T47D (cell line): ENCODE data around the gene CCDC134.

ENCODE experiments used
- DNase-seq, 2 experiments: peaks; one replicate each; pipeline versions ENCODE4 v3.0.0 to v3.0.0-alpha.2; 2011 to 2012; ENCODE audit warnings: low read depth in 1 of 2, low spot score in 1 of 2
- JUND ChIP-seq: IDR thresholded peaks from 2 replicates; pipeline ENCODE4 v1.6.1; 2012; ENCODE audit warnings: low read depth
- in situ Hi-C: cut with HindIII; loops from 2 replicates; pipeline ENCODE4 v1.10.0; 2016; ENCODE audit warnings: low sequenced_read_pairs, low pct_unique_long_range_greater_than_20kb

CCDC134 gene

GRCh38 chr22:41820447-41820846, 20.0 kb downstream of the CCDC134 start:
- in situ Hi-C loops = no loop called here
- TF ChIP-seq JUND = no peak

GRCh38 chr22:41821471-41822316, 21.2 kb downstream of the CCDC134 start:
- DNase-seq = no peak
- in situ Hi-C loops = no loop called here
- no peak for TF ChIP-seq JUND

More at GRCh38 chr22:41820447-41820846, 20.0 kb downstream of the CCDC134 start:
- DNase-seq = no peak

GRCh38 chr22:41822317-41823057, 22.0 kb downstream of the CCDC134 start:
- in situ Hi-C loops = no loop called here
- TF ChIP-seq JUND = no peak
- peak in 1 of 2 experiments; percentile 58 for DNase-seq

- no peak for DNase-seq
- no peak for TF ChIP-seq JUND
- in situ Hi-C loops = no loop called here
These were observed 23.3 kb downstream of the CCDC134 start for GRCh38 chr22:41823797-41824196.

DNA sequence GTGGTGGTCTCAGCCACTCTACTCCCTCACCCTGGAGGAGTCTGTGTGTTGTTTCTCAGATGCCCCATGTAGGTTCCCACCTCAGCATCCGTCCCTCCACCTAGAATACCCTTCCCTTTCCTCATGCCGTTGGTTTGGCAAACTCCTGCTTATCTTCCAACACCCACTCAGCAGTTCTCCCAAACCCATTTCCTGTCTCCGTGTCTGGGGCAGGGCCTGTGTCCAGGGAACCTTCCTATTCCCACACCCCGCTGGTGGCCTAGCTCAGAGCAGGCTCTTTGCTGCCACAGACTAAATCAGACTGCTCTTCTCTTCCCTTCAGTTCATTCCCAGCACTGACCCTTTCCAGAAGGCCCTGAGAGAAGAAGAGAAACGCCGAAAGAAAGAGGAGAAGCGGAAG, 24.9 kb downstream of the CCDC134 start:
- in situ Hi-C loops = no loop called here
- no peak for TF ChIP-seq JUND
- DNase-seq = no peak

GRCh38 chr22:41826021-41826420, 25.5 kb downstream of the CCDC134 start:
- no peak for TF ChIP-seq JUND
- no peak for DNase-seq
- in situ Hi-C loops = no loop called here

- in situ Hi-C loops = no loop called here
- TF ChIP-seq JUND = no peak
These were observed 26.2 kb downstream of the CCDC134 start for GRCh38 chr22:41826430-41827383.

GRCh38 chr22:41827671-41828070, 27.2 kb downstream of the CCDC134 start:
- in situ Hi-C loops = no loop called here
- no peak for TF ChIP-seq JUND

More at GRCh38 chr22:41826430-41827383, 26.2 kb downstream of the CCDC134 start:
- no peak for DNase-seq

GRCh38 chr22:41828516-41828915, 28.0 kb downstream of the CCDC134 start:
- in situ Hi-C loops = no loop called here
- no peak for DNase-seq
- TF ChIP-seq JUND = no peak

More at GRCh38 chr22:41827671-41828070, 27.2 kb downstream of the CCDC134 start:
- DNase-seq = no peak

DNA sequence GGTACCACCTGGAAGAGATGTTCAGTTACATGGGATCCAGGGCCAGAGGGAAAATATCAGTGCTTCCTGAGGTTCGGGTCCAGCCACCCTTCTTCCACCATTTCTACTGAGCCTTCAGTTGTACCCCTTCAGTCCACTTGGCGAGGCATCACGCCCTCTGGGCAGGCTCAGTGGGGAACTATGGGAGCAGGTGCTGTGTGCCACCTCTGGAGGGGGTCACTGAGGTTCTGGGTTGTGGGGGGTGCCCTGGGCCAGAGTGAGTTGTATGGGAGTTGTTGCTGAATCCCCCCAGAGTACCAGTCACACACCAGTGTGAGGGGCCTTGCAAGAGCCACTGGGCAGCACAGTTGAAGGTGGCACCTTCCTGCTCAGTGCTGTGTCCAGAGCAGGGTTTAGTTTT, 29.7 kb downstream of the CCDC134 start:
- in situ Hi-C loops = no loop called here
- TF ChIP-seq JUND = no peak
- no peak for DNase-seq

DNA sequence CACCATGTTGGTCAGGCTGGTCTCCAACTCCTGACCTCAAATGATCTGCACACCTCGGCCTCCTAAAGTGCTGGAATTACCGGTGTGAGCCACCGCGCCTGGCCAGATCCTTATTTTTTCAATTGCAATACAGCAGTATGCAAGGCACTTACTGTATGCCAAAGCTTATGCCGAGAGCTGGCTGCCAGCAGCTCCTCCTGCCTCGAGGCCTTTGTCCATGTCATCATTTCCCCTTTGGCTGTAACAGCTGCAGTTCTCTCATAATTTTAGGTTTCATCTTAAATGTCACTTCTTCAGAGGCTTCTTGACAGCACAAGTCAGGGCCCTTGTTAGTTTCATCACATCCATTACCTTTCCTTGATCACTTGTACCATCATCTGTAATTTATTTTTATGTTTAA, 30.9 kb downstream of the CCDC134 start:
- DNase-seq = no peak
- in situ Hi-C loops = no loop called here
- TF ChIP-seq JUND = no peak

DNA sequence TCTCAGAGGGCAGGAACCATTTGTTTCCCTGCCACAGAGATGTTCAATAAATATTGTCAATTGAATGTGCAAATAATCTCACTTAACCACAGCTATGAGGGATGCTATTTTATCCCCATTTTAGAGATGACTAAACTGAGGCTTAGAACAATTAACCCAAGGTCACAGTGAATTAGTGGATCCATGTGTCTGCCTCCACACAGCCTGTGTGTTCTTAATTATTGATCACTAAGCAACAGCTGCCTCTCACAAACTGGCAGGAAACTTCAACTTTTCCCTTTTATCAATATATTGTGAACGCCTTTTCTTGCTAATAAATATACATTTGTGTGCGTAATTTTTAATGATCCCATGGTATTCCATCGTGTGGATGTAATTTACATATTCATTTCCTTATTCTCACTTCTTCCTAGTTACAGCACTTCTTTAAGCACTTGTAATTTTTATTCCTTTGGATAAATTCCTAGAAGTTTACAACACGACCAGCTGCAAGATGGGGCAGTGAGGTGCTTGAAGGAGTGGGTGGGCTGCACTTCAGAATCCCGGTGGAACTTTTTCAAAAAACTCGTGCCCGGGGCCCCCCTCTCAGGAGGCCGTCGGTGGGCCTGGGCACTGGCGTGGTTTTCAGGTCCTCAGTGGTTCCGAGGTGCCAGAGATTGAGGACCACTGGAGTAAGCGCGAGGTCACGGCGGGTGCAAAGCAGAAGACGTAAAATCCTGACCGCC, 31.5 kb downstream of the CCDC134 start:
- in situ Hi-C loops = no loop called here
- no peak for DNase-seq

More for the DNA sequence above, 31.5 kb downstream of the CCDC134 start:
- no peak for TF ChIP-seq JUND
